Stimulated activated CD4-positive, alpha-beta T cell treated with anti-CD3 and anti-CD28 coated beads, Interleukin-2, amount 100 ng/mL, for 48 hours (primary cell): ENCODE data around the gene SIX2.
"Not testable (repeated sequence)": the region's sequence is repeated elsewhere in the genome, so short reads cannot be mapped to it uniquely, and the experiment has no call there.

Experiments used
- DNase-seq, 2 donors: peaks; one replicate each; pipeline ENCODE4 v3.0.0-alpha.2; 2020

SIX2 gene

GRCh38 chr2:45009303-45009927 lies at the start of gene SIX2:
TSS of gene SIX2 (minus strand) at chr2:45009452. CDS start at chr2:45009110, 342 bp downstream.
- no peak for DNase-seq

DNA sequence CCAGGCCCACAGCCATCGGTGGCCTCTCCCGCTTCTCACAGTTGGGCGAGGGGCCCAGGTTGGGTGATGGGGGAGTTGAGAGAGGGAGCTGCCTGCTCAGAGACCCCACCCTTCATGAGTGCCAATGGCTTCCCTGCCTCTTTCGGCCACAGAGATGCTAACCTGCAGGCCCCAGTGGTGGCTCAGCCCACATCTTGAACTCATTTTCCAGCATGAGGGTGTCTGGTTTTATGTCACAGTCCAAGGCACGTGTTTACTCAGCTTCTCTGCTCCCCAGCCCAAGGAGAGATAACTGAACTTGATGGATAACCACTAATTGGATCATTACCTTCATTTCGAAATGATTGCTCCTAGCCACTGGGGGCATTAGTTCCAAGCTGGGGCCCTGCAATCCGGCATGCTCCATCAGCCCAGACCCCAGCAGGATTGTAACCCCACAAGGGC lies 45.9 kb upstream of the SIX2 start:
- DNase-seq, result no peak

DNA sequence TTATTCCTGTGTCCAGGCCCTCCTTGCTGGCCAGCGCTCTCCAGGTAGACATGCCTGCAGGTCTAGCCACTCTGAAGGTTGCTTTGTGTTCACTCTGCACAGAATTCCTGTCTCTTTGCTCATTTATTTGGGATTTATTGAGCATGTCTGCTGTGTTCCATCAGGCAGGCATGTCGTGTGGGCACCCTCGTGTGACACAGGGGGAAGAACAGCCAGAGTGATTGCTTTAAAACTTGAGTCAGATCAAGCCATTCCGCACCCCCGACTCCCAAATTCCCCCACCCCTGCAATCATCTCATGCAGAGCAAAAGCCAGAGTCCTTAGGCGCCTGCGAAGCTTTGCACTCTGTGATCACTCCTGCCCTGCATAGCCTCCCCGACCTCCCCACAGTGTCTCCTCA lies 44.7 kb upstream of the SIX2 start:
- no peak for DNase-seq

DNA sequence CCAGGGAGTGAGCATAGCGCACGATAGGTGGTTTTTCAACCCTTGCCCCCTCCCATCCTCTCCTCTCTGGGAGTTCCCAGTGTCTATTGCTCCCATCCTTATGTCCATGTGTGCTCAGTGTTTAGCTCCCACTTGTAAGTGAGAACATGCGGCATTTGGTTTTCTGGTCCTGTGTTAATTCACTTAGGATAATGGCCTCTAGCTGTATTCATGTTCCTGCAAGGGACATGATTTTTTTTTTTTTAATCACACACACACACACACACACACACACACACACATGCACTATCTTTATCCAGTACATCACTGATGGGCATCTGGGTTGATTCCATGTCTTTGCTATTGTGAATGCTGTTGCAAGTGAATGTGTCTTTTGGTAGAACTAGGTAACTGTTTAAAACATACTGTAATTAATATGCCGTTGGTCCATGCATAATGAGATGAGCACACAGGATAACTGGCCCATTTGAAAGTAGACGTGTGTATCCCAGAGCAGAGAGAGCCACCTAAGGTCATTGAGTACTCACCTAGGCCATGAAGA lies 43.2 kb upstream of the SIX2 start:
- DNase-seq, result no peak

- DNase-seq, result no peak
Observed at GRCh38 chr2:45049569-45050336, 40.5 kb upstream of the SIX2 start.

DNA sequence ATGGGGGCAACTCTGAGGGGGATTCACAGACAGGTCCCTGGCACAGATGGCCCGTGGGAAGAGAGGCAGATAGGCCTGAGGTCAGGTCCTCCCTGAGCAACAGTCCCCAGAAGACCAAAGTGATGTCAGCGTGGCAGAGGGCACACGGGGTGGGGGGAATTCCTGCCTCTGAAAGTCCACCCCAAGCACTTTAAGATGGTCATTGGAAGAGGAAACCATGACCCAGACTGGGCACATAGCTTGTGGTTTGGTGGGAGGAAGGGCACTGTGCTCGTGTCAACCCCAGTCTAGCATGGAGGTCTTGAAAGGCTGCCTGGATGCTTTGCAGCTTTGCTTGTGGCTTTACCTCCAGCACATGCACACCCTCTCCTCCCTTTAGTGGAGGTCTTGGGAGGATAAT lies 38.0 kb upstream of the SIX2 start:
- no peak for DNase-seq

DNA sequence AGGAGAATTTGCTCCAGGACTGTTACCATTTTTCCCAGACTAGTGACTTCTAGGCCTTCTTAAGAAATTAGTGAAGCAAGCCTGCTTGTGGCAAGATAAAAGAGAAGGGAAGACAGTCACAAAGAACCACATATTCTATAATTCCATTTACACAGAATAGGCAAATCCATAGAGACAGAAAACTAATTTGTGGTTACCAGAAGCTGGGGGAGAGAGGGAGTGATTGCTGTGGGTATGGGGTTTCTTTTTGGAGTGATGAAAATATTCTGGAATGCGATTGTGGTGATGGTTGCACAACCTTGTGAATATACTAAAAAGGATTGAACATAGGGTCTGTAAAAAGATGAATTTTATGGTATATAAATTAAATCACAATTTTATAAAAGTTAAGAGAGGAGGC lies 37.5 kb upstream of the SIX2 start:
- no peak for DNase-seq

DNA sequence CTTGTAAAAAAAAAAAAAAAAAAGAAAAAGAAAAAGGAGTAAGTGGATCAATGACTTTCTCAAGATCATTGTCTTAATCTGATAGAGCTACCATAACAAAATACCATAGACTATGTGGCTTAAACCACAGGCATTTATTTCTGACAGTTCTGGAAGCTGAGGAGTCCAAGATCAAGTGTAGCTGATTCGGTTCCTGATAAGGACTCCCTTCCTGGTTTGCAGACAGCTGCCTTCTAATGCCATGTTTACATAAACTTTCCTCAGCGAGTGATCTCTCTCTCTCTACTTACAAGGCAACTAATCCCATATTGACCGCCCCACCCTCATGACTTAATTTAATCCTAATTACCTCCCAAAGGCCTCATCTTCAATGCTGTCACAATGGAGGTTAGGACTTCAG lies 36.5 kb upstream of the SIX2 start:
- no peak for DNase-seq

DNA sequence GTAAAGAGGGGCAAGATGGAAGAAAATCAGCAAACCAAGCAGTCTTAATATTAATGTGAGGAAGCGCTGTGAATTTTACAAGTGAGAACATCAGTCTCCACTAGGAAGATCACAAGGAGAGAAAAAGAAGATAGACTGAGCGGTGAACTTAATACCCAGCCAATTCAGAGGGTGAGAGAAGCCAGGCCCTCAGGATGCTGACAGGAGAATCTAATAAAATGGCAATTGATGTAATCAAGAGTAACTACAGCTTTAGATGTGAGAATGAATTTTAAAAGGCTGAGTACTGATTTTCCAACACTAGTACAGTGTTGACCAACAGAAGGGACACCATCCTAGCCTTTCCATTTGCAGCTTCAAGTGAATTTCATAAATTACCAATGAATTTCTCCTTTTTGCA lies 35.7 kb upstream of the SIX2 start:
- DNase-seq, result no peak

DNA sequence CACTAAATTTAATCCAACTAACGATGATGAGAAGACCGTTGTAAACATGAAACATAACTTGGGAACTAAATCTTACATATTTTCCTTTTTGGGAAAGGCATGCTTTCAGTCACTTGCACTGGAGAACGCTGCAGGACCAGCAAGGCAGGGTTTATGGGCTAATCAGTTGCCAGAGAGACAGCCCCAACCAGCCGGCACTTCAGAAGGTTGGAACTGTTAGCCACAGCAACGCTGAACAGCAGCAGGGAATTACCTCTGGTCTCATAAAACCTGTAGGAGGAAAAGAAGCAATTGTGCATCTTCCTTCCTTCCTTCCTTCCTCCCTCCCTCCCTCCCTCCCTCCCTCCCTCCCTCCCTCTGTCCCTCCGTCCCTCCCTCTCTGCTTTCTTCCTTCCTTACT lies 33.9 kb upstream of the SIX2 start:
- DNase-seq, result no peak

DNA sequence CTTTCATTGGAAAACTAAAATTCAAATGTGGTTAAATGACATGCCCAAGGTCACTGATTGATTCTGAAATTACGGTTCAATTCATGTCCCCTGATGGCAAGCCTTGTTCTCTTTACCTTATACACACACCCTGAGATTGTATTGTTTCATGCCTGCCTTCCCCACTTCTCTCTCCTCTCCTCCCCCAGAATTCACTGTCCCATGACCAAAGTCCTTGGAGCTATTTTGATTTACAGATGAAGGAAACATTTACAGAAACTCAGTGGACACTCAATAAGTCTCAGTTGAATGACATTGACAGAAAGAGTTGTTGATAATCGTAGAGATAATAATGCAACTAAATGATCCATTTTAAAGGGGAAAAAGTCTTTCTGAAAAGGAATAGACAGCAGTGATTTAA lies 33.1 kb upstream of the SIX2 start:
- DNase-seq, result no peak

DNA sequence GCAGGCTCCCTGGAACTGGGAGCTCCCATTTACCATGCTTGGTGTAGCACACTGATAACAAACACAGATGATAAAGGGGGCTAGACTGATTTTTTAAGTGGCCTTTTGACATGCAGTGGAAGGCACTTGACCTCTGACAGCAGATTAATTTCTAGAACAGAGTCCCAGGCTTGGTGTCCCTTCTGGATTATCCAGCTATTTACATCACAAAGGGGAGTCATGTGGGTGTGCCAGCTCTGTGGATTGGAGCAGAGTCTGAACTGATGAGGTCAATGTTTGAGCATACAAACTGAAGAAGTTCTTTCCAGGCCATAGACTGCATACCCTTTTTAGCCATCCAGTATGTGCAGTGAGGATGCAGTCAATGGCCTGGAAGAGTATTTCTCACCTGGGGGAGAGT lies 31.5 kb upstream of the SIX2 start:
- DNase-seq, result no peak

DNA sequence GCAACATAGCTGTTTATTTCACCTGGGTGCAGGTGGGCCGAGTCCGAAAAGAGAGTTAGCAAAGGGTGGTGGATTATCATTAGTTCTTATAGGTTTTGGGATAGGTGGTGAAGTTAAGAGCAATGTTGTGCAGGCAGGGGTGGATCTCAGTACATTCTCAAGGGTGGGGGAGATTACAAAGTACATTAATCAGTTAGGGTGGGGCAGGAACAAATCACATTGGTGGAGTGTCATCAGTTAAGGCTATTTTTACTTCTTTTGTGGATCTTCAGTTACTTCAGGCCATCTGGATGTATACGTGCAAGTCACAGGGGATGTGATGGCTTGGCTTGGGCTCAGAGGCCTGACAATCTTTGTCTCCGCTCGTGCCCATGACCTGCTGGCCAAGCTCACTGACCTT lies 30.6 kb upstream of the SIX2 start:
- not testable (repeated sequence) for DNase-seq

DNA sequence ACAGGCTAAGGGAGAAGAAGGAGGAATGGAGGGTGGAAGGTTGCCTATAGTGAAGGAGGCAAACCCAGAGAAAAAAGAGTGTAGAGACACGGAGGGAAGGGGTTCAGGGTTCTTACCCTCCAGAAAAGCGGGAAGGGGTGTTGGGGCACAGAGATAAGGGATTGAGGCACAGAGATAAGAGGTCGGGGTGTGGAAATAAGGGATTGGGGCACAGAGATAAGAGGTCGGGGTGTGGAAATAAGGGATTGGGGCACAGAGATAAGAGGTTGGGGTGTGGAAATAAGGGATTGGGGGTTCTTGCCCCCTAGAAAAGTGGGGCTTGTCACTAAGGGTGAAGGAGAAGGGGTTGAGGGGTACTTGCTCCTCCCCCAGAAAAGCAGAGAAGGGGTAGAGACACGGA lies 29.6 kb upstream of the SIX2 start:
- not testable (repeated sequence) for DNase-seq

DNA sequence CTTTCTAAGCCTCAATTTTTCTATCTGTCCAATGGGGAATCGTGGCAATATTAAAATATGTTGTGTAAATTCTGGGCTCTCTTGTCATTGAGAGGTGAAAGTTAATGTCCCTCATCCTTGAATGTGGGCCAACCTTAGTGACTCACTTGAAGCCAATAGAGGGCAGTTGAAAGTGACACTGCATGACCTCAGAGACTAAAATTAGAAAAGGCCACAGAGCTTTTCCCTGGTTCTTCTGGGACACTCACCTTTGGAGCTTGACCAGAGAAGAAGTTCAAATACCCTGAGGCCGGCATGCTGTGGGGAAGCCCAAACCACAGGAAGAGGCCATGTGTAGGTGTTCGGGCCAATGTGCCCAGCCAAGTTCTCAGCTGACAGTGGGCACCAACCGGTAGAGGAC lies 24.1 kb upstream of the SIX2 start:
- no peak for DNase-seq

DNA sequence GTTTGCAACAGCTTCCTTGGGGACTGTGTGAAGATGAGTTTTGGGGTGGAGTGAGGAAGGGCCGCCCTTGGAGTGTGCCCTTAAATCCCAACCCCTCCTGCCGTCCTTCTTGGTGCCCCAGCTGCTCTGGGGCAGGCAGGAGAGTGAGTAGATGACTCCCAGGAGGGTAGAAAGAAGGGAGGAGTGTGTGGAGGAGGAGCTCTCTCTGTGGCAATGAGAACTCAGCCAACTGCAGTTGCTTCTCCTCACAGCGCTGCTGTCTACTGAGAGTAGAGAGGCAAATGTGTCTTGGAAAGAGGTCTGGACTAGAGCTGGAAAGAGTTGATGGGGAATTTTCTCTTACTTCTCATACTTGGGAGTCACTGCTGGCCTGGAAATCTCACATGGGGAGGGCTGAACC lies 21.8 kb upstream of the SIX2 start:
- DNase-seq, result no peak

GRCh38 chr2:45030553-45030952 lies 21.3 kb upstream of the SIX2 start:
- DNase-seq, result no peak

DNA sequence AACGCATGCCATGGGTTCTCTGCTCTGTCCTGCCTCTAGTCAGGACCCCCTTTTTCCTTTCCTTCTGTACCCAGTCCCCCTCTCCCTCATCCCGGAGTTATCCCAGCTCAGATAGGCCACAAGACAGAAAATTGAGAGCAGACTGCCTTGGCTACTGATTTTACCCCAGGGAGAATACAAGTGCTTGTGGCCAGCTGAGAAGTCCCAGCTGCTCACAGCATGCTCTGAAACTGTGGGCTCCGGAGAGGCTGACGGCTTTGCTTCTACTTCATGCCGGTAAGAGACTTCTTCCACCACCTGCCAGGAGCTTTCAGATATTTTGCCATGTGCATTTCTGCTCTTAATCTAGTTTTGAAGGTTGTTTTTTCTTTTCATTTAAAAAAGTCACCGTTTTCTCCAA lies 20.0 kb upstream of the SIX2 start:
- no peak for DNase-seq

DNA sequence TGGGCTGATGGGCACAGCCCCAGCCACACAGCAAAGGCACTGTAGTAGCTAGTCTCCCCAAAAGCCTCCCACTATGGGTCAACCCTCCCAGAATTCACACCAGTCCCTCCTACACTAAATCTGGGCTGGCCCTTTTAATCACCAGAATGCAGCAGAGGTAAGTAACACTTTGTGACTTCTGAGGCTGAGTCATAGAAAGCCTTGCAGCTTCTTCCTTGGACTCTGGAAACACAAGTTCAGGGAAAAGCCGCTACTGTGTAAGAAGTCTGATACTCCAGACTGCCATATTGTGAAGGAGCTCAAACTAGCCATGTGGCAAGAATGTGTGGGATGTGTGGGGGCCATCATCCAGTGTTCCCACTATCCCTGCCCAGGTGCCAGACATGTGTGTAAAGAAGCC lies 19.0 kb upstream of the SIX2 start:
- DNase-seq, result no peak

DNA sequence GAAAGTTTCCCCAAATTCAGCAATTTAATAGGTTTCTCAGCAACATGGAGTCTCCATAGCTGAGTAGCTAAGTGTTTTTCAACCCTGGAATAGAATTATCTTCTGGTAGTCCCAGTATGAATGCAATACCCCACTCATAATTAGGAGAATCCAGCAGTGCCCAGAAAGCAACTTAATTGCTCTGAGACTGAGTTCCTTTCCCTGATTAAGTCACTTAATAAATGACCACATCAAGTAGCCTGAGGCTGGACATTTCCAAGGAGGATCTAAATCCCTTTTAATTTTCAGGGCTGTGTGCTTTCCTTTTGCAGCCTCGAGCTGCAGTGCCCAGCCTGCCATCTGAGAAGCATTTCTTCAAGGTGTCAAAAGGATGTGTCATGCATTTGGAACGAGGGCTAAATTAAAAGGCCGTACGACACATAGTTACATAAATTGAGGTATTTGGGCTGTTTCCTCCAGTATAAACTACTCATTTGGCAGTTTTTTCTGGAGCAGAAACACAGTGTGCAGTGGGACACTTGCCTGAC lies 17.7 kb upstream of the SIX2 start:
- DNase-seq, result no peak

DNA sequence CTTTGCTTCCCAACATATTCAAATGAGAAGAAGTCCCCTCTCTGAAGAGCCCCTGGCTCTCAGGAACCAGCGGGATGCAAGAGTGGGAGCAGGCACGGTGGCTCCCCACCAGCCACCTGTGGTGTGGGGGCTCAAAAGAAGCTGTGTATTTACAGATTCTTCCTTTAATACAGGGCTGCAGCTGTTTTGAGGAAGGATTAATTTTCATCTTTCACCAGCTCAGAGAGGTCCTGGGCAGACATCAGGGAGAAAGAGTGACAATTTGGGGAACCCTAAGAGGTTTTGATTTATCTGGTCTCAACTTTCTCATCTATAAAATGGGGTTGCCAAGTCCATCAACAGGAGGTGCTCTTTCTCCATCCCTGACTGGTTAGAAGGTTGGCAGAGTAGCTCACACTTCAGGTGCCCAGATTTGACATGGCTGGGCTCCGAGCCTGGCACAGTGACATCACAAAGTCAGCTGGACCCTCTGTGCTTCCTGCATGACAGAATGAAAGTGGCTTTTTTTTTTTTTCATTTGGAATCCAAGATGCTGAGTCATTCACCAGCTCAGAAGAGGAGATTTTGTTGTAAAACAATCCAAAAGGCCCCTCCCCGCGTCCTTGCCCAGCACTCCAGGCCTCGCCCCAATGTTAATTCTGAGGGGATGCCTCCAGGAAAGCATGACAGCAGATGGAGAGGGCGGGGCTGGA lies 15.5 kb upstream of the SIX2 start:
- no peak for DNase-seq

- DNase-seq, result no peak
Observed at GRCh38 chr2:45024097-45024496, 14.8 kb upstream of the SIX2 start.

DNA sequence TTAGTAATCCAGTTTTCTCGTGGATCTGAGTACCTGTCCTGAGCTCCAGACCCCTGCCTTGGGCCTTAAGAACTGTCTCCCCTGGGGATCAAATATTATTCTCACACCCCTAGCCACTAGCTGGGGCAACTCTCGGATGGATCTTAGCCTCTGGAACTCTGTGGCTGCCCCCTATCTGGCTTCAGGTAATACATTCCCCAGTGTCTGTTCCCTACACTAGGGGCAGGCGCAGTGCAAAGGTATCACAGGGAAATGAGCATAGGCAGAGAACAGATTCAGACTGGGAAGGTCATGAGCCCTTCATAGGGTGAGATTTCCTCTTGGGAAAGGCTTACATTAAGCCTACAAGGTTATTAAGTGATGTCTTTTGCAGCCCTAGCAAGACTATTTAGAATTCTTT lies 11.2 kb upstream of the SIX2 start:
- no peak for DNase-seq

GRCh38 chr2:45018023-45018422 lies 8.8 kb upstream of the SIX2 start:
- DNase-seq, result no peak
